Keratinocyte (primary cell): ENCODE measurements around the gene PUS1. TPM values are rescaled to one million over a fixed set of nuclear protein-coding genes. Genes with fewer than 3 reads are reported as not detected.

ENCODE experiments used
- DNase-seq: peaks from one replicate; pipeline ENCODE4 v3.0.0-alpha.2; 2011; ENCODE audit warnings: low read depth, missing footprints, low spot score
- FAIRE-seq: peaks from 2 replicates; lab custom pipeline; 2011; peaks lifted over from hg19 to GRCh38; lab: Jason Lieb, UNC
- H2AFZ ChIP-seq: 2 replicates; pipeline ENCODE4 v1.6.0; 2012; ENCODE audit warnings: low read length, control low read depth, inconsistent platforms; ENCODE audit not compliant: control insufficient read depth
- H3K27ac ChIP-seq: 2 replicates; pipeline ENCODE4 v1.5.1; 2011; ENCODE audit warnings: low read length; ENCODE audit not compliant: control insufficient read depth, insufficient read depth
- H3K27me3 ChIP-seq: 3 replicates; pipeline ENCODE4 v1.6.0; 2011; ENCODE audit warnings: low read length; ENCODE audit not compliant: control insufficient read depth, insufficient read depth; ENCODE audit errors: extremely low read depth
- H3K36me3 ChIP-seq, 2 experiments: 2 replicates in 1 of 2; 3 replicates in 1 of 2; pipeline ENCODE4 v1.5.1; 2011; ENCODE audit warnings: low read length in 2 of 2, mild to moderate bottlenecking in 1 of 2; ENCODE audit not compliant: control insufficient read depth in 2 of 2, insufficient read depth in 2 of 2; ENCODE audit errors: extremely low read depth in 1 of 2
- H3K4me1 ChIP-seq: 3 replicates; pipeline ENCODE4 v1.5.1; 2011; ENCODE audit warnings: low read length; ENCODE audit not compliant: control insufficient read depth, insufficient read depth; ENCODE audit errors: extremely low read depth
- H3K4me2 ChIP-seq: 3 replicates; pipeline ENCODE4 v1.6.0; 2011; ENCODE audit warnings: low read depth, low read length; ENCODE audit not compliant: control insufficient read depth, insufficient read depth; ENCODE audit errors: extremely low read depth
- H3K4me3 ChIP-seq, 3 experiments: fragments of 200-600 bp in 1 of 3; sonication (generic) in 1 of 3; 2 replicates in 2 of 3; 3 replicates in 1 of 3; pipeline ENCODE4 v1.5.1; 2011 to 2016; ENCODE audit warnings: low read length in 3 of 3, mild to moderate bottlenecking in 3 of 3, control low read depth in 2 of 3, inconsistent platforms in 1 of 3, low read depth in 1 of 3, mixed read lengths in 1 of 3, mixed run types in 1 of 3, moderate library complexity in 1 of 3; ENCODE audit not compliant: control insufficient read depth in 2 of 3, insufficient read depth in 2 of 3; ENCODE audit errors: extremely low read depth in 1 of 3
- H3K79me2 ChIP-seq: 2 replicates; pipeline ENCODE4 v1.6.0; 2012; ENCODE audit warnings: low read length; ENCODE audit not compliant: control insufficient read depth, insufficient read depth
- H3K9ac ChIP-seq: 3 replicates; pipeline ENCODE4 v1.6.0; 2011; ENCODE audit warnings: low read length; ENCODE audit not compliant: control insufficient read depth, insufficient read depth; ENCODE audit errors: extremely low read depth
- H3K9me1 ChIP-seq: 3 replicates; pipeline ENCODE4 v1.6.0; 2011; ENCODE audit warnings: low read length; ENCODE audit not compliant: control insufficient read depth, insufficient read depth; ENCODE audit errors: extremely low read depth
- H3K9me3 ChIP-seq: 2 replicates; pipeline ENCODE4 v1.5.1; 2012; ENCODE audit warnings: low read depth, low read length; ENCODE audit not compliant: control insufficient read depth
- H4K20me1 ChIP-seq: 3 replicates; pipeline ENCODE4 v1.6.0; 2011; ENCODE audit warnings: low read length; ENCODE audit not compliant: control insufficient read depth, insufficient read depth; ENCODE audit errors: extremely low read depth
- CTCF ChIP-seq, 3 experiments: IDR thresholded peaks in 1 of 3; conservative IDR thresholded peaks in 1 of 3; optimal IDR thresholded peaks in 1 of 3; 2 replicates in 2 of 3; 3 replicates in 1 of 3; pipeline versions ENCODE3 to v1.5.1; 2011; ENCODE audit warnings: low read length in 3 of 3, mild to moderate bottlenecking in 3 of 3, moderate library complexity in 2 of 3, control low read depth in 1 of 3, inconsistent platforms in 1 of 3; ENCODE audit not compliant: insufficient read depth in 2 of 3; ENCODE audit errors: extremely low read depth in 1 of 3
- EZH2 ChIP-seq: IDR thresholded peaks from one replicate; pipeline ENCODE4 v1.6.1; 2012; ENCODE audit warnings: inconsistent platforms, mild to moderate bottlenecking, low read length, moderate library complexity
- dilution Hi-C: fragments of 300-500 bp; cut with MboI; formaldehyde crosslinking; loops from one replicate; pipeline ENCODE4 v1.7.0; 2020; ENCODE audit warnings: low sequenced_read_pairs; ENCODE audit not compliant: extremely low pct_ligation_motif_present
- polyA plus RNA-seq, 5 experiments: library from polyadenylated mRNA; depleted of rRNA in 3 of 5; stranded (reverse) in 3 of 5; stranded (forward) in 1 of 5; unstranded in 1 of 5; fragments of >200 nt; gene quantifications; 1 replicate in 1 of 5; 2 replicates in 3 of 5; 3 replicates in 1 of 5; pipeline versions ENCODE4 v1.2.1 to v1.2.3, GENCODE V29; 2011 to 2012; ENCODE audit warnings: missing spikeins in 2 of 5, low read depth in 1 of 5, low replicate concordance in 1 of 5

Gene PUS1
- polyA plus RNA-seq, 1 donor (not counting 4 experiments of a cell fraction or from before 2014, with no cell fraction given) = 25.8 TPM

- Histone ChIP-seq H2AFZ (no peak overlapping the region), H3K79me2 (peaks cover 29% of the 10 kb centered on the region), H3K9ac (no peak overlapping the region), H3K9me3 (no peaks in the 10 kb centered on the region), H4K20me1 (no peaks in the 10 kb centered on the region), H3K4me3 (no peak overlapping the region), H3K36me3 (peaks cover 23 to 29% of the 10 kb centered on the region in 2 experiments), H3K27ac (no peak overlapping the region), H3K4me1 (peaks cover 8% of the 10 kb centered on the region), H3K4me2 (no peak overlapping the region), H3K9me1 (no peaks in the 10 kb centered on the region), H3K27me3 (no peaks in the 10 kb centered on the region)
- no peak for FAIRE-seq
- no peak for DNase-seq
- TF ChIP-seq CTCF (optimal IDR thresholded peaks at IDR 0.05 in 1 of 3, IDR thresholded peaks at IDR 0.05 in 1 of 3, conservative IDR thresholded peaks at IDR 0.05 in 1 of 3; ENCODE audit: extremely low read depth in 1 of 3, insufficient read depth in 2 of 3, low read length in 3 of 3) (no peak), EZH2 (no peak)
- dilution Hi-C loops = no loop called here
These were observed 4.3 kb downstream of the PUS1 start for GRCh38 chr12:131933387-131933786.

- Histone ChIP-seq H3K4me3 (no peak overlapping the region), H3K9me1 (no peaks in the 10 kb centered on the region), H3K9ac (no peak overlapping the region), H3K27ac (no peak overlapping the region), H4K20me1 (no peaks in the 10 kb centered on the region), H3K79me2 (peaks cover 24% of the 10 kb centered on the region), H3K9me3 (no peaks in the 10 kb centered on the region), H3K4me2 (no peak overlapping the region), H3K36me3 (peaks cover 27 to 35% of the 10 kb centered on the region in 2 experiments), H2AFZ (no peak overlapping the region), H3K4me1 (peaks cover 8% of the 10 kb centered on the region), H3K27me3 (no peaks in the 10 kb centered on the region)
- FAIRE-seq = no peak
- dilution Hi-C loops = no loop called here
- TF ChIP-seq EZH2 (no peak), CTCF (optimal IDR thresholded peaks at IDR 0.05 in 1 of 3, IDR thresholded peaks at IDR 0.05 in 1 of 3, conservative IDR thresholded peaks at IDR 0.05 in 1 of 3; ENCODE audit: extremely low read depth in 1 of 3, insufficient read depth in 2 of 3, low read length in 3 of 3) (no peak)
- DNase-seq = no peak
These were observed 5.5 kb downstream of the PUS1 start for GRCh38 chr12:131934535-131934934.
